T-helper 22 cell (primary cell): ENCODE measurements around the gene TUB.

Experiments
- DNase-seq: peaks from one replicate; pipeline ENCODE4 v3.0.0-alpha.2; 2020; ENCODE audit warnings: low read depth

Gene TUB

DNA sequence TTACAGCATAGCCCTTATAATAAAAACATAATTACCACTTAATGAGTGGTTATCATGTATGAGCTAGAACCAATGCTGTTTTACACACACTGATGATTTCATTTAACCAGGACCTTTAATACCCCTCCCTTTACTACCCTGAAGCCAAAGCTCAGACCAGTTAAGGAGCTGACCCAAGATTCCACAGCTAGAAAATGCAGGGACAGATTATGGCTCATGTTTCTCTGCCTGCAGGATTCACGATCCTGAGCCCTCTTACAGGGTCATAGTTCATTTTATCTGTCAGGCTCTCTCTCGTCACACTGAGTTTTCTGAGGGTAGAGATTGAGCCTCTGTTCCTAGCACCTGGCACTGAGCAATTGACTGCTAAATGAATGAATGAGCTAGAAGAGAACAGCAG is 27.4 kb downstream of the TUB start:
- no peak for DNase-seq

GRCh38 chr11:8109675-8110074 is 28.7 kb downstream of the TUB start:
- DNase-seq, result no peak

- no peak for DNase-seq
Measured at GRCh38 chr11:8110396-8110795, 29.4 kb downstream of the TUB start.

DNA sequence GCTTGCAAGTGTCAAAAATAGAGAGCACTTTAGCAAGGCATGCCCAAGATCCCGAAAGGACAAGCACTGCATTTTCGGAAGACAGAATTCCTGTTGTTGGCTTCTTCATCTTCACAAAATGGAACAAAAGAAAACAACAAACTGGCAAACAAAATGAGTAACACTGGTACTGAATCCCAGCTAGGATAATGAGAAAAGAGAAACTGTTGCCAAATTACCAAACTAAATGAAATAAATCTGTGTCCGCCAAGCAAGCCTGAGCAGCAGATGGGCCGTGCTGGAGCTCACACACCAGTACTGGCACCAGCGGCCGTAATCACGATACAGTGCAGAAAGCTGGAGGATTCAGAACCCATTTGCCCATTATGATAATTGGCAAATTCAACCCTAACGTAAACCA is 30.6 kb downstream of the TUB start:
- DNase-seq, result no peak

DNA sequence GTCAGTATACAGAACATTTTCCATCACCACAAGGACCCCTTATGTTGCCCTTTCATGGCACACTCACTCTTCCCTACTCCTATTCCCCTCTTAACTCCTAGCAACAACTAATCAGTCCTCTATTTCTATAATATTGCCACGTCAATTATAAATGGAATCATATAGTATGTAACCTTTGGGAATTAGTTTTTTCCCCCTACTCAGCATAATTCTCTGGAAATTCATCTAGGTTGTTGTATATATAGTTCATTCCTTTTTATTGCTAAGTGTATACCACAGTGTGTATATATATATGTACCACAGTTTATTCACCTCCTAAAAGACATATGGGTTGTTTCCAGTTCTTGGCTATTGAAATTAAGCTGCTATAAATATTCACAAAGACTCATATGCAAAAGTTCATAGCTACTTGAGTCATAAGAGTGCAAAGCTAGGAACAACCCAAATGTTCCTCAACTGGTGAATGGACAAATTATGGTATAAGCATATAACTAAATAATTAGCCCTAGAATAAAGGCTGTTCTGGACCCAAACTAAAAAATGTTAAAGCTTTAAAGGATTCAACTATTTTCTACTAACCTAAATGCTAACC is 41.3 kb downstream of the TUB start:
- DNase-seq, result no peak

GRCh38 chr11:8126649-8127289 is 45.8 kb downstream of the TUB start:
- no peak for DNase-seq

GRCh38 chr11:8127447-8127846 is 46.4 kb downstream of the TUB start:
- DNase-seq, result no peak

- DNase-seq, result no peak
Measured at GRCh38 chr11:8138526-8138925, 57.5 kb downstream of the TUB start.

DNA sequence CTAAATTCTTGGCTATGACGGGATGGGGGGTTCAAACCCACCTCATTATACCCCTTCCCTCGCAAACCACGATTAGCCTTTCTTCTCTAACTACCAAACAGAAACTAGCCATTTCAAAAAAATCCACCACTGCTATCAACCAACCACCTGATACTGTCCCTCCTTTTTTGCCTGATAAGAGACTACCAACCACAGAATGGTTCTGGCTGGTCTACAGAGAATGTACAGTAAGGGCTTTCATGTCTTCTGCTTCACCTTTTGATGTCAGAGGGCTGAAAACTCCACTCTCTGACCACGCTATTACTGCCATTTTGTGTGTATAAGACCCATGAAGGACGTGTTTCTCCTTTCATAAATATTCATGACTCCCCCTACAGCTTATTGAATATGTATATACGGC is 68.7 kb downstream of the TUB start:
- no peak for DNase-seq
